H9 (cell line): Measurements from ENCODE around the gene KRTAP10-5. TPM values are rescaled to one million over a fixed set of nuclear protein-coding genes. Genes with fewer than 3 reads are reported as not detected.

Experiments used
- DNase-seq: peaks from one replicate; pipeline ENCODE4 v3.0.0-alpha.2; 2017
- H2AFZ ChIP-seq: one replicate; pipeline ENCODE4 v1.6.1; 2013; ENCODE audit warnings: mild to moderate bottlenecking, low read length, control low read depth, moderate library complexity
- H2AK5ac ChIP-seq: 2 replicates; pipeline ENCODE4 v1.6.1; 2013; ENCODE audit warnings: low read length, control low read depth, mixed read lengths; ENCODE audit not compliant: insufficient read length
- H2BK120ac ChIP-seq: one replicate; pipeline ENCODE4 v1.6.1; 2013; ENCODE audit warnings: low read depth, mild to moderate bottlenecking, low read length, control low read depth, inconsistent platforms; ENCODE audit not compliant: poor library complexity, severe bottlenecking
- H2BK12ac ChIP-seq: 2 replicates; pipeline ENCODE4 v1.6.1; 2013; ENCODE audit warnings: low read length, control low read depth, mixed read lengths, low read depth; ENCODE audit not compliant: insufficient read length
- H2BK15ac ChIP-seq: 2 replicates; pipeline ENCODE4 v1.6.1; 2013; ENCODE audit warnings: low read depth, low read length, control low read depth
- H2BK20ac ChIP-seq: one replicate; pipeline ENCODE4 v1.6.1; 2013; ENCODE audit warnings: low read depth, mild to moderate bottlenecking, low read length, control low read depth, inconsistent platforms; ENCODE audit not compliant: poor library complexity, severe bottlenecking
- H2BK5ac ChIP-seq: 2 replicates; pipeline ENCODE4 v1.6.1; 2013; ENCODE audit warnings: low read length, control low read depth, mixed read lengths; ENCODE audit not compliant: insufficient read length
- H3K14ac ChIP-seq: 2 replicates; pipeline ENCODE4 v1.6.1; 2013; ENCODE audit warnings: low read length, control low read depth; ENCODE audit not compliant: insufficient read depth
- H3K18ac ChIP-seq: 2 replicates; pipeline ENCODE4 v1.6.1; 2013; ENCODE audit warnings: low read depth, mild to moderate bottlenecking, mixed read lengths, low read length, control low read depth; ENCODE audit not compliant: insufficient read length
- H3K23ac ChIP-seq: 2 replicates; pipeline ENCODE4 v1.6.1; 2013; ENCODE audit warnings: low read length, control low read depth, mixed read lengths, low read depth; ENCODE audit not compliant: insufficient read length
- H3K23me2 ChIP-seq: 2 replicates; pipeline ENCODE4 v1.6.1; 2013; ENCODE audit warnings: low read depth, mild to moderate bottlenecking, mixed read lengths, low read length, control low read depth; ENCODE audit not compliant: insufficient read length, poor library complexity, severe bottlenecking
- H3K27ac ChIP-seq: 2 replicates; pipeline ENCODE4 v1.5.1; 2013; ENCODE audit warnings: low read length, control low read depth, mixed read lengths, low read depth; ENCODE audit not compliant: insufficient read length
- H3K27me3 ChIP-seq: 2 replicates; pipeline ENCODE4 v1.6.1; 2013; ENCODE audit warnings: low read length, control low read depth, inconsistent platforms; ENCODE audit not compliant: insufficient read depth
- H3K4ac ChIP-seq: 2 replicates; pipeline ENCODE4 v1.6.1; 2013; ENCODE audit warnings: low read depth, mild to moderate bottlenecking, control low read depth, inconsistent platforms, low read length, moderate library complexity
- H3K4me1 ChIP-seq: 2 replicates; pipeline ENCODE4 v1.6.1; 2013; ENCODE audit warnings: low read length, control low read depth, inconsistent platforms; ENCODE audit not compliant: insufficient read depth
- H3K4me2 ChIP-seq: 2 replicates; pipeline ENCODE4 v1.6.1; 2013; ENCODE audit warnings: low read length, control low read depth, mixed read lengths; ENCODE audit not compliant: insufficient read length, insufficient read depth
- H3K56ac ChIP-seq: 2 replicates; pipeline ENCODE4 v1.6.1; 2013; ENCODE audit warnings: low read depth, mild to moderate bottlenecking, mixed read lengths, low read length, control low read depth; ENCODE audit not compliant: insufficient read length
- H3K79me1 ChIP-seq: 2 replicates; pipeline ENCODE4 v1.6.1; 2013; ENCODE audit warnings: low read depth, mild to moderate bottlenecking, moderate library complexity, low read length, control low read depth, inconsistent platforms; ENCODE audit not compliant: insufficient read depth, poor library complexity, severe bottlenecking
- H3K79me2 ChIP-seq: 2 replicates; pipeline ENCODE4 v1.6.1; 2013; ENCODE audit warnings: low read length, control low read depth, inconsistent platforms; ENCODE audit not compliant: insufficient read depth
- H3K9ac ChIP-seq: 2 replicates; pipeline ENCODE4 v1.6.1; 2013; ENCODE audit warnings: low read length, control low read depth, mixed read lengths; ENCODE audit not compliant: insufficient read length; ENCODE audit errors: extremely low read depth
- H3K9me3 ChIP-seq: one replicate; pipeline ENCODE4 v1.6.1; 2013; ENCODE audit warnings: low read depth, low read length, inconsistent platforms; ENCODE audit not compliant: control insufficient read depth
- H3T11ph ChIP-seq: one replicate; pipeline ENCODE4 v1.6.1; 2013; ENCODE audit warnings: mild to moderate bottlenecking, low read length, control low read depth, inconsistent platforms
- H4K20me1 ChIP-seq: one replicate; pipeline ENCODE4 v1.6.1; 2013; ENCODE audit not compliant: control insufficient read depth, insufficient read length, insufficient read depth
- H4K5ac ChIP-seq: 2 replicates; pipeline ENCODE4 v1.6.1; 2013; ENCODE audit warnings: low read depth, mild to moderate bottlenecking, mixed read lengths, low read length, control low read depth; ENCODE audit not compliant: insufficient read length
- H4K8ac ChIP-seq: replicated peaks from 2 replicates; pipeline ENCODE4 v1.6.1; 2013; ENCODE audit warnings: low read length, control low read depth, mixed read lengths, low read depth; ENCODE audit not compliant: insufficient read length
- H4K91ac ChIP-seq: 2 replicates; pipeline ENCODE4 v1.6.1; 2013; ENCODE audit warnings: low read depth, mild to moderate bottlenecking, moderate library complexity, mixed read lengths, low read length, control low read depth; ENCODE audit not compliant: insufficient read length
- H3K27ac Mint-ChIP-seq, 3 experiments: 2 replicates in 2 of 3; 3 replicates in 1 of 3; pipeline ENCODE4 v1.8.0; 2020 to 2021; ENCODE audit warnings: mixed read lengths in 3 of 3, mild to moderate bottlenecking in 1 of 3, moderate library complexity in 1 of 3
- H3K27me3 Mint-ChIP-seq: 2 replicates; pipeline ENCODE4 v1.8.0; 2021; ENCODE audit warnings: low read depth, mild to moderate bottlenecking, moderate library complexity, mixed read lengths
- H3K36me3 Mint-ChIP-seq, 3 experiments: 2 replicates in 2 of 3; 3 replicates in 1 of 3; pipeline ENCODE4 v1.8.0; 2020 to 2021; ENCODE audit warnings: low read depth in 3 of 3, mixed read lengths in 3 of 3; ENCODE audit not compliant: insufficient read depth in 1 of 3
- H3K4me1 Mint-ChIP-seq, 2 experiments: 2 replicates each; pipeline ENCODE4 v1.8.0; 2020; ENCODE audit warnings: mixed read lengths in 2 of 2
- H3K4me3 Mint-ChIP-seq, 2 experiments: 2 replicates in 1 of 2; 3 replicates in 1 of 2; pipeline ENCODE4 v1.8.0; 2020 to 2021; ENCODE audit warnings: mild to moderate bottlenecking in 2 of 2, mixed read lengths in 2 of 2, moderate library complexity in 1 of 2
- H3K9me3 Mint-ChIP-seq, 2 experiments: 2 replicates in 1 of 2; 3 replicates in 1 of 2; pipeline ENCODE4 v1.8.0; 2020; ENCODE audit warnings: mild to moderate bottlenecking in 2 of 2, mixed read lengths in 2 of 2, moderate library complexity in 1 of 2
- CTCF ChIP-seq: fragments of 200-600 bp; sonication (generic); conservative IDR thresholded peaks from 3 replicates; pipeline ENCODE4 v1.8.0; 2021; ENCODE audit warnings: antibody characterized with exemption, mild to moderate bottlenecking
- WGBS: extraction: QIAGEN DNeasy Blood & Tissue Kit; methylation state at CpG from one replicate; pipeline ENCODE4 v1.1.7; 2013; ENCODE audit warnings: missing lambda C conversion rate, low lambda C conversion rate, mixed read lengths; ENCODE audit not compliant: insufficient read length; ENCODE audit errors: extremely low coverage; 5-methylcytosine and 5-hydroxymethylcytosine counted together
- total RNA-seq: library from RNA; stranded (reverse); gene quantifications from 2 replicates; pipeline ENCODE4 v1.2.1, GENCODE V29; 2021

Gene KRTAP10-5
- total RNA-seq, 1 experiment from 2014 or later, result not detected

- peaks cover 25 to 29% of the 10 kb centered on the region in 2 experiments for H3K9me3 Mint-ChIP-seq
- H3K4me1 ChIP-seq, result no peaks in the 10 kb centered on the region
- WGBS, result no CpG with 5 or more reads among the region's 40 CpGs
- H4K8ac ChIP-seq, result no peak overlapping the region
- H2AK5ac ChIP-seq, result no peak overlapping the region
- H3K4me3 Mint-ChIP-seq, result no peak overlapping the region
- H2BK12ac ChIP-seq, result no peak overlapping the region
- peaks cover 5 to 12% of the 10 kb centered on the region in 2 experiments for H3K4me1 Mint-ChIP-seq
- H3K18ac ChIP-seq, result no peak overlapping the region
- H3K9me3 ChIP-seq, result no peaks in the 10 kb centered on the region
- H3K23me2 ChIP-seq, result no peaks in the 10 kb centered on the region
- H3T11ph ChIP-seq, result no peak overlapping the region
- no peak overlapping the region for H3K56ac ChIP-seq
- H3K4me2 ChIP-seq, result no peak overlapping the region
- H2BK15ac ChIP-seq, result no peak overlapping the region
- H3K27me3 Mint-ChIP-seq, result peaks cover 23% of the 10 kb centered on the region
- no peak overlapping the region for H2BK120ac ChIP-seq
- H3K23ac ChIP-seq, result no peak overlapping the region
- peaks cover 3 to 28% (median 8%) of the 10 kb centered on the region in 3 experiments; a peak in 5 of 7 replicates for H3K36me3 Mint-ChIP-seq
- H3K27me3 ChIP-seq, result no peaks in the 10 kb centered on the region
- no peaks in the 10 kb centered on the region for H3K79me1 ChIP-seq
- H3K4ac ChIP-seq, result no peak overlapping the region
- no peak for DNase-seq
- H4K5ac ChIP-seq, result no peak overlapping the region
- no peaks in the 10 kb centered on the region for H3K79me2 ChIP-seq
- no peak overlapping the region for H4K91ac ChIP-seq
- H4K20me1 ChIP-seq, result no peaks in the 10 kb centered on the region
- H3K14ac ChIP-seq, result no peak overlapping the region; the same call in 1 of the 2 replicates
- TF ChIP-seq CTCF, result no peak
- H3K27ac Mint-ChIP-seq, result peak overlapping the region in 1 of 3 experiments; percentile 90; a peak in 4 of 7 replicates
- H2BK20ac ChIP-seq, result no peak overlapping the region
- H3K27ac ChIP-seq, result no peak overlapping the region
- no peak overlapping the region for H3K9ac ChIP-seq
- H2BK5ac ChIP-seq, result no peak overlapping the region
- no peak overlapping the region for H2AFZ ChIP-seq
Measured at GRCh38 chr21:44571844-44572782, 8.3 kb downstream of the KRTAP10-5 start.
